ENCODE results near the gene C9orf50. TPM values are rescaled to one million over a fixed set of nuclear protein-coding genes. Genes with fewer than 3 reads are reported as not detected.

The C9orf50 gene
- polyA plus RNA-seq, 2 of the 4 experiments (the other 2 are of a cell fraction) = 0.05 to 0.10 TPM

GRCh38 chr9:129584136-129584535 lies 36.8 kb downstream of the C9orf50 start:
- no peak for FAIRE-seq

GRCh38 chr9:129583308-129584038 lies 37.4 kb downstream of the C9orf50 start:
- CTCF ChIA-PET = interaction anchor here (0.7 to 2.4 kb wide), 8 partner anchors 9 to 444 kb away, joined by 3 to 18 read pairs (median 4); no protein-coding TSS in a partner anchor
- no peaks in the 10 kb centered on the region for H3K4me1 ChIP-seq

More at GRCh38 chr9:129584136-129584535, 36.8 kb downstream of the C9orf50 start:
- 70% methylated on average over 1 of the region's 1 CpG for WGBS (ENCODE audit: missing lambda C conversion rate)
- peak overlapping the region; percentile 45 to 59 for H3K27ac ChIP-seq
- peak; percentile 82 to 86 for DNase-seq (ENCODE audit: low read depth in 1 of 2, low spot score in 1 of 2)
- H3K9me3 ChIP-seq = no peaks in the 10 kb centered on the region
- TF ChIP-seq HOXB13 (CRISPR knock-in tag; IDR thresholded peaks at IDR 0.05; ENCODE audit: low read depth) = no peak
- no peak for TF ChIP-seq GATA3 (IDR thresholded peaks at IDR 0.05; ENCODE audit: borderline replicate concordance)
- peak; percentile 85 for TF ChIP-seq USF2 (IDR thresholded peaks at IDR 0.05)
- no peak for TF ChIP-seq POLR2AphosphoS2 (conservative IDR thresholded peaks at IDR 0.05; ENCODE audit: low read length)
- H3K4me1 ChIP-seq = no peaks in the 10 kb centered on the region
- ChIA-PET POLR2A (interaction anchor here (0.7 to 1.0 kb wide), 2 partner anchors 102 to 406 kb away, joined by 3 to 6 read pairs; partner anchors contain the start of gene IER5L), CTCF (interaction anchor here (0.7 to 2.4 kb wide), 10 partner anchors 10 to 445 kb away, joined by 3 to 18 read pairs (median 4); no protein-coding TSS in a partner anchor)
- H3K4me3 ChIP-seq = no peak overlapping the region
- no peak overlapping the region for H3K4me2 ChIP-seq
- ATAC-seq = peak; percentile 46 to 90; a peak in 4 of 6 replicates

GRCh38 chr9:129582855-129583254 lies 38.0 kb downstream of the C9orf50 start:
- H3K27ac ChIP-seq = peak overlapping the region in 1 of 2 experiments; percentile 53; a peak in 1 of 6 replicates
- WGBS (ENCODE audit: missing lambda C conversion rate) = 87% methylated on average over 3 of the region's 3 CpGs
- ChIA-PET CTCF (interaction anchor here (1.0 to 3.6 kb wide), 5 partner anchors 9 to 440 kb away, joined by 3 to 18 read pairs (median 6); no protein-coding TSS in a partner anchor), POLR2A (interaction anchor here (1.0 kb wide), 1 partner anchor 405 kb away, joined by 3 read pairs; the partner anchor contains the start of gene IER5L)
- ATAC-seq (no peak), DNase-seq (ENCODE audit: low read depth in 1 of 2, low spot score in 1 of 2) (no peak), FAIRE-seq (no peak)
- no peak overlapping the region for H3K4me3 ChIP-seq
- TF ChIP-seq EHMT2 (IDR thresholded peaks at IDR 0.05; ENCODE audit: low read depth) (no peak), MYC (IDR thresholded peaks at IDR 0.05; ENCODE audit: borderline replicate concordance, low read length) (no peak), MAZ (IDR thresholded peaks at IDR 0.05; ENCODE audit: borderline replicate concordance, low read depth, low read length) (no peak), GATA3 (IDR thresholded peaks at IDR 0.05; ENCODE audit: borderline replicate concordance) (no peak), ZC3H11A (IDR thresholded peaks at IDR 0.05) (no peak), HOXB5 (CRISPR knock-in tag; IDR thresholded peaks at IDR 0.05) (no peak), BHLHE40 (IDR thresholded peaks at IDR 0.05; ENCODE audit: low read depth, low read length) (no peak), HES2 (IDR thresholded peaks at IDR 0.05) (no peak), RARB (CRISPR knock-in tag; IDR thresholded peaks at IDR 0.05) (no peak), ZFP36 (IDR thresholded peaks at IDR 0.05; ENCODE audit: borderline replicate concordance, partially characterized antibody) (no peak), FOSB (CRISPR knock-in tag; IDR thresholded peaks at IDR 0.05) (no peak), EP300 (IDR thresholded peaks at IDR 0.05) (no peak), RCOR1 (IDR thresholded peaks at IDR 0.05; ENCODE audit: low read depth, low read length) (no peak), KDM1A (IDR thresholded peaks at IDR 0.05; ENCODE audit: low read depth) (no peak), KDM5A (IDR thresholded peaks at IDR 0.05) (no peak), ZSCAN20 (CRISPR knock-in tag; IDR thresholded peaks at IDR 0.05) (no peak), CHD2 (IDR thresholded peaks at IDR 0.05; ENCODE audit: low read length, partially characterized antibody) (no peak), TP53 (CRISPR knock-in tag; IDR thresholded peaks at IDR 0.05) (no peak)
- H3K4me1 ChIP-seq = no peaks in the 10 kb centered on the region
- no peaks in the 10 kb centered on the region for H3K9me3 ChIP-seq
- no peak overlapping the region for H3K4me2 ChIP-seq

More at GRCh38 chr9:129583308-129584038, 37.4 kb downstream of the C9orf50 start:
- peak in 1 of 2 experiments; percentile 74; a peak in 3 of 4 replicates for TF ChIP-seq CEBPB (IDR thresholded peaks at IDR 0.05)
- no peak for TF ChIP-seq HOXB13 (CRISPR knock-in tag; IDR thresholded peaks at IDR 0.05; ENCODE audit: low read depth)
- no peak for FAIRE-seq
- WGBS (ENCODE audit: missing lambda C conversion rate) = 63% methylated on average over 10 of the region's 10 CpGs
- no peaks in the 10 kb centered on the region for H3K9me3 ChIP-seq
- no peak; a peak in 1 of 6 replicates for ATAC-seq
- no peak overlapping the region for H3K4me2 ChIP-seq
- POLR2A ChIA-PET = interaction anchor here (0.7 to 1.0 kb wide), 2 partner anchors 101 to 405 kb away, joined by 3 to 6 read pairs; partner anchors contain the start of gene IER5L
- no peak overlapping the region for H3K4me3 ChIP-seq
- no peak for DNase-seq (ENCODE audit: low read depth in 1 of 2, low spot score in 1 of 2)
- H3K27ac ChIP-seq = peak overlapping the region in 1 of 2 experiments; percentile 53; a peak in 2 of 6 replicates

Data from A549 (cell line).